Activated CD4-positive, alpha-beta T cell treated with anti-CD3 and anti-CD28 coated beads, Interleukin-10, Interleukin-2, amounts not matched to agents 100 ng/mL and 50 ng/mL, durations not matched to agents 16 hours and 8 hours (primary cell): ENCODE data around the gene MINPP1.
"Not testable (repeated sequence)": the region's sequence is repeated elsewhere in the genome, so short reads cannot be mapped to it uniquely, and the experiment has no call there.

ENCODE experiments used
- DNase-seq: peaks from one replicate; pipeline ENCODE4 v3.0.0-alpha.2; 2020

Gene MINPP1

DNA sequence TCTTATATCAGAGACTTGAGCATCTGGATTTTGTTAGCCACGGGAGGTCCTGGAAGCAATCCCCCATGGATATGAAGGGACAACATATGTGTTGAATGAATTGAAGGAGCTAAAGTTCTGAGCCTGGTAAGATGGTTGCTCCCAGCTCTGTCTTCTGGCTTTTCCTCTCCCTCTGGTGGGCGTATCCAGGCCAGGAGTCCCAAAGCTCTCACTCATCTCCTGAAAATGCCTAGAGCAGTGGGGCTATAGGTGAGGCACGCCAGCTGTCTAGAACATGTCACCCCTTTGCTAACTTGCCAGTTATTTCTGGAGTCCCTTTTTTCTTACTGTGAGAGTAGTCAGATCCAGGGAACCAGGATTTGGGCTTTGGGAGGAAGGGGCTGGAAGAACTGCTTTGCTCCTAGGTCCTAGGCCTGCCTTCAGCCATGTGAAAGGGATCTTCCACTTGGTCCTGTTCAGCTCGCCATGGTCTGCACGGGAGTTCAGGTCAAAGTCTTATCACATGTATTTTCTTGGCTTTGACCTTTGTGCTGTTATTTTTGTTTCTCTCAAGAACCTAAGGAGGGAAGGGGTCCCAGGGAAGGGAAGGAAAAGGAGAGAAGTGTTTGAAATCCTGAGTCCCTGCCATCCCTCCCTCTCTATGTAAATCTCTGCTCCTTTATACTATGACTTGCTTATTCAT lies 73.6 kb downstream of the MINPP1 start:
- no peak for DNase-seq

DNA sequence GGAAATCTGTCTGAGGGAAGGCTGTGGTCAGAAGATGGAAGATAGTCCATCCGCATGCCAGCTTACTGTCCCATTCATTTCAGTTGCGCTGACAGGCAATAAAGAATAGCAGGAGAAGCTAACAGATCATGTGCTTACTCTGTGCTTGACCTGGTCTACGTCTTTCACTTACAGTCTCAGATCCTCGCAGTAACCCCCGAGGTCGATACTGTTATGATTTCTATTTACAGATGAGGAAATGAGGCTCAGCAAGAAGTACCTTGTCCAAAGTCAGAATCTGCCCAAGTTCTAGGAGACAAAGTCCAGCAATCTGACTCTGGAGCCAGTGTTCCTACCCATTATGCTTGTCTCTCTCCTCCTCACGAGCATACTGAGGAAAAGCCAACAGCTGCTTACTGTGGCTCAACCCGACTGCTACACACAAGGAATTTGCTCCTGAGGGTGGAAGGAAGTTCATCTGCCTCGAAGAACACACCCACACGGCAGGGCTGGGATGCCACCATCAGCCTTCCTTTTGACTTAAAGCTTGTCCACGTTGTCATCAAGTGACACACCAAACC lies 74.2 kb downstream of the MINPP1 start:
- DNase-seq, result no peak

DNA sequence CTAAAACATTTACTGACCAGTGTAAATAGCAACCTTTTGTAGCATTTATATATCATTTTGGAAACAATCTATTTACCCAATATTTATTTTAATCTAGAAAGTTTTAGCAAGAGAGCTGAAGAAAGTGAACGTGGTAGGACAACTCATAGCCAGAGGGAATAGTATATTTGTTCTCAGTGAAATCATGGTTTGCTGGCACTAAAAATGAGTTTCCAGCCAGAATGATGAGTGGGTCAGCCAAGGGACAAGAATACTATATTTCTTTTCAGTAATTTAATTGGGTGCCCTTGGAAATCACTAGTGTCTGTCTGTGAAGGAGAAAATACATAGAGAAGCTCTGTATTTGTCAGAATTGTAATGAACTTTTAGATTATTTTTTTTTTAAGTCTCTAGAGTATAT lies 74.9 kb downstream of the MINPP1 start:
- DNase-seq, result no peak

DNA sequence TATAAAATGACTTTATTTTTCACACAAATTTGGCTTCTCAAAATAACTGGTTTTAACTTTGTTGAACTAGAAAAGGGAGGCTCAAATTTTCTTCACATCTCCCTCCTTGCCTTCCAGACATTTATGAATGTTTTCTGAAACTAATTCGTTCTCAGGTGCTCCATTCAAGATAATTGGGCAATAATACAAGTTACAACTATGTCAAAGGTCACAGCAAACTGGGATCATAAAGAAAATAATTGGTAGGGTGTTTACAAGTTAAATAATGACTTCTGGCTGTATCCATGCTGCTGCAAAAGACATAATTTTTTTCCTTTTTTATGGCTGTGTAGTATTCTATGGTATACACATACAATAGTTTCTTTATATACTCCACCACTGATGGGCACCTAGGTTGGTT lies 75.3 kb downstream of the MINPP1 start:
- DNase-seq, result no peak

DNA sequence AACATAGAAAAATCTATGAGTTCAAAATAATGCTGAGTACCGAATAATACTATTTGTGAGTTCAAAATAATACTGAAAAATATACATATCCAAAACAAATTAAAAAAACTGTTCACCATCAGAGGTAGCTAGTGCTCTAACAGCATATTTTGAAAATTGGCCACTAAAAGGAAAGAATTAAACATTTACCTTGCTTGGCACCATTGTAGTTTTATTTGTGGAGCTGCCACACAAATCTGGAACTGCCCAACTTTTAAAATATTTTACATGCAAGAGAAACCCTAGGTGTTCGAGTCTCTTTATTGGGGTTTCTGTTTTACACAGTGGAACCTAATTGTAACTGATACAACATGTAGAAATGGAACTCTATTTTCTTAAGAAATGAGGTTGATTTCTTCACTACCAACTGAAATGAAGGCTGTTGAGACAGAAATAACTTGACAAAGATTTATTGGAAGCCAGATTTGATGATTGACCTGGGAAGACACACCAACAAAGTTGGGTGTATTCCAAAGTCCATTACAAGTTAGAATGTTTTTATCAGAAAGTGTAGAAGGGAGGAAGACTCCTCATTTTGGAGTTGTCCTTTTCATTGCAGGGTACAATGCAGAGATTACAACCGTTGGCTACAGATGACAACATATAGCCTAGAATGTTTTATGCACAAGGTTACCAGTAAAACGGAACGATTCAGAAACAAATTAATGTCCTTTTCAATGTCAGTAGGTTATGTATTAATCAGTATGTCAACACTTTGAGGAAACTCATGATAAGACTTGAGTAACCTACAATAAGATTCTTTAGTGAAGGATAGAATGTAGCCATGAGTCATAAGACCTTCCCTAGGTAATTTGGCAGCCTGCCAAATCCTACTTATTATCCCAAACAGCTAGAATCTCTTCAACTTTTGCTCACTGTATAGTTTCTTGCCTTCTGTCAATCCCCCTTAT lies 81.1 kb downstream of the MINPP1 start:
- DNase-seq, result no peak

DNA sequence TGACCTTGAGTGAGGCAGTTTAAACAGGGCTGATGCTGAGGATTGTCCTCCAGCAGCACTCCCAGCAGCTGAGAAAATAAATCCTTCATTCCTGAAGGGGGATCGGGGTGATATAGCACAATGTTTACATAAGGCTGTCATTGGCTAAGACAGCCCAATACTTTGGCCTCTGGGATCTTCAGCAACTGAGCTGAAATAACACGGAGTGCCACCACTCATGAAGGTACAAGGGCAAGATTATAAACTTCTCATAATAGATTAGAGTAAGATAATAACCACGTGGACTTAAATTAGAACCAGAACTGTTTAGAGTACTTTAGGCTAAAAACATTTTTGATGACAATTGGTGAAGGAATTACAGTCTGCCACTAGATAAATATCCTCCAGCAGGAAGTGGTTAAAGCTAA lies 85.0 kb downstream of the MINPP1 start:
- DNase-seq, result no peak

DNA sequence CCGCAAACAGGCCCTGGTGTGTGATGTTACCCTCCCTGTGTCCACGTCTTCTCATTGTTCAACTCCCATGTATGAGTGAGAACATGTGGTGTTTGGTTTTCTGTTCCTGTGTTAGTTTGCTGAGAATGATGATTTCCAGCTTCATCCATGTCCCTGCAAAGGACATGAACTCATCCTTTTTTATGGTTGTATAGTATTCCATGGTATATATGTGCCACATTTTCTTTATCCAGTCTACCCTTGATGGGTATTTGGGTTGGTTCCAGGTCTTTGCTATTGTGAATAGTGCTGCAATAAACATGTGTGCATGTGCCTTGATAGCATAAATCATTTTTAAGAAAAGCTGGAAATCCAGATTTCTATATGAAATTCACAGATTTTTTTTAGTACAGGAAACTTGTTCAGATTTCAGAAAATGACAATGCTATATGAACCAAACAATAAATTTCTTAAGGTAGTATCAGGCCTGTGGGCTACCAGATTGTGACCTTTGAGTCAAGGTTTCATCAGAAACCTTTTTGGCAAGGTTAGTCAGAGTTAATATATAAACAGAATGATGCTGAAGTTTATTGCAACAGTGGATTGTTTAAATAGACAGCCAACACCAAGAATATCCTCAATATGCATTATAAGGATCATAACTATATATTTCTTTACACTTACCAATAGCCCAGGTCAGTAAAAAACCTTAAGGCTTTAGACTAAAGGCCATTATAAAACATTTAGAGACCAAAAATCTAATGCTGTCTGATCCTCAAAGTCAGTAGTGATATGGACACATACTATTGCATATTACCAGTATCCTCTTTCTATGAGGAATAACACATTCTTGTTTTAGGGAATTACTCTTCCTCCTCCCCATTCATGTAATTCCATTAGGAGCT lies 86.3 kb downstream of the MINPP1 start:
- no peak for DNase-seq

DNA sequence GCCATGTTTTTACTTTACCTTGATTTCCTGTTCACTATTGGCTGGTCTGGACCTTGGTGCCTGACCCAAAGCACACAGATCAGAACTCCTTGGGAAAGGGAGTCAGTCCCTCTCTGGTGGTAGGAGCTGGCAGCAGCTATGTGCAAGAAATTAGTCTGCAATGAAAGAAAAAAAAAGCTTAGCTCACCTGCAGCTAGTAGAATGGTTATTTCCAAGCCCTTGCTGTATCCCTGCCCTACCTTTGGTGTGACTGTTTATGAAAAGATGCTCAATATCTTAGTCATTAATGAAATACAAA lies 86.8 kb downstream of the MINPP1 start:
- DNase-seq, result no peak

DNA sequence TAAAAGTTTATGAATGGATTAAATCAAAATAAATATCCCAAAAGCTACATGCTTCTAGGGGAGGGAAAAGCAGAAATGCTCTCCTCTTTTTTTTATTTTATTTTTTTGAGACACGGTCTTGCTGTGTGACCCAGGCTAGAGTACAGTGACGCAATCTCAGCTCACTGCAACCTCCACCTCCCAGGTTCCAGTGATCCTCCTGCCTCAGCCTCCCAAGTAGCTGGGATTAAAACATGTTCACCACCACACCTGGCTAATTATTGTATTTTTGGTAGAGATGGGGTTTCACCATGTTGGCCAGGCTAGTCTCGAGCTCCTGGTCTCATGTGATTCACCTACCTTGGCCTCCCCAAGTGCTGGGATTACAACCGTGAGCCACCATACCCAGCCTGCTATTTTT lies 88.2 kb downstream of the MINPP1 start:
- not testable (repeated sequence) for DNase-seq

DNA sequence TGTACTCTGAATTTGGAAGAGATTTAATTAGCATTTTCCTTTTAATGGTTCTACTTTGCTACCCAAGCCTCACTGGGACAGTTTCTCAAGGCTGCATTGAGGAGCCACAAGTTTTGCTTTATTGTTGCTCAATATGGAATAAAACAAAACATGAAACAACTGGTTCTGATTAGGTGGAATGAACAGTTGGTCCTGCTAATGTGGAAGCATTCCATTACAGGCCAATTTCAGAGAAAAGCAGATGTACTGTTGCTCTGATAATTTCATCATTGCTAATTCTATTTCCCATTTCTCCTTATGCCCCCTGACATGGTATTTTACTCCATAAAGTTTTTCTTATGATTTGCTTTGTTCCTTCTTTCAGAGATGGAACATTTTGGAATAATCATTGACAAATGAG lies 89.0 kb downstream of the MINPP1 start:
- no peak for DNase-seq

DNA sequence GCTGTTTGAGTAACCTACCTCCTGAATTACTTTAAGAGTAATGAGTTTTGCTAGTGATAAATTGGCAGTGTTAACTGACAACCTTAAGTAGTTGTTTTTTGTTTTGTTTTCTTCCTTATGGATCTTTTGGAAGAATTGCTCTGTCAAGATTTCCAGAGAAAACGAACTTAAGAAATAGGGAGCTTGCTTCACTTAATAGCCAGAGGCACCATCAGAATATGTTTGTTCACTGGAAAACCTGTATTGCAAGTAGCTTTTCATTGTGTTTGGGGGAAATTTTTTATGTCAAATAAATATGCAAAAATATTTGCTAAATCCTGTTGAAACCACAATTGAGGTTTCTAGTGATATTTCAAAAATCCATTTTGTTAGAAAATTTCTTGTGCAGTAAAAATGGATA lies 89.5 kb downstream of the MINPP1 start:
- DNase-seq, result no peak

DNA sequence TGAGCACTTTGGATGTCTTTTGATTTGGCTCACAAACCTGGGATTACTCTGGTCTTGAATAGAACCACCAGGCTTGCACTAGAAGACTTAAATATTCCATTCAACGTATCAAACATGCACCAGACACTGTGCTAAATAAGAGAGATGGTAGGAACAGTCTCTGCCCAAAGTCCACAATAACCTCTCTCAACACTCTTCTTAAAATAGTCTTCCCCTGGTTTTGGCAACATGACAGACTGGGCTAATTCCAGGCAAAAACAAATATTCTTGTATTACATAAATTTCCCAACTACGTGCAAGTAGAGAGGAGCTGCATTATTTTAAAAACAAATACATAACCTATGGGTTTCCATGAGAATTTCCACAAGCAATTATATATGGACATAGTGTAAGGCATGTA lies 90.2 kb downstream of the MINPP1 start:
- DNase-seq, result no peak

DNA sequence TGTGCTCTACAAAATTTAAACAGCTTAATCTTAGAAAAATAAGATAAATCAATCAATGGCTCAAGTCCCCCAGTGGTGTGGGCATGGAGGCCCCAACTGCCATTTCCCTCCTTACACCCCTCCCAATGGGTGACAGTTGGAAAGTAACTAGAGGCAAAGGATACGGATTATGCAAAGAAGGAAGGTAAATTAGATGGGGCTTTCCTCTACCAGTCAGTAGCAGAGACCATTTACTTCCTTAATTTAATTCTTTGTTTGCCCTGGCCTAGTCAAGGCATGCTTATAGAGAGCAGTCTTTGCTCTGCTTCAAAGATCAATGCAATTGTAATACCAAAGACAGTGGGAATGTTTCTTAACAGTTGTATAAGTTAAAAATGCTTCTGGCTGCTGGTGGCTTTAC lies 91.7 kb downstream of the MINPP1 start:
- DNase-seq, result no peak

DNA sequence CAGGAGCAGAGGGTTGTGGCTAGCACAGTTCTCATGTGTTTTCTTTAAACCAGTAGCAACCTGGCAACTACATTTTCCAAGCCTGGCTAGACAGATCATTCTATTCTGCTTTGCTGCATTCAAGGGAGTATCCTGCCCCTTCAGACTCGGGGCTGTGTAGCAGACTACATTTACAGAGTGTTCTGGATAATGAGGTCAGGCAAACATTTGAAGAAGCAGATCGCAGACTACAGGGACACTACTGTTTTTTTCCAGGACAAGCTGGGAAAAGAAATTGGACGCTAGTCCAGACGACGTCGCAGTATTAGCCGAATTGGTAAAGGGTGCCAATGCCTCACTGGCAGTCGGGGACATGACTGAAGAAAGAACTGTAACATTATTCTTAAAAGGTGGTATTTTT lies 94.0 kb downstream of the MINPP1 start:
- no peak for DNase-seq

DNA sequence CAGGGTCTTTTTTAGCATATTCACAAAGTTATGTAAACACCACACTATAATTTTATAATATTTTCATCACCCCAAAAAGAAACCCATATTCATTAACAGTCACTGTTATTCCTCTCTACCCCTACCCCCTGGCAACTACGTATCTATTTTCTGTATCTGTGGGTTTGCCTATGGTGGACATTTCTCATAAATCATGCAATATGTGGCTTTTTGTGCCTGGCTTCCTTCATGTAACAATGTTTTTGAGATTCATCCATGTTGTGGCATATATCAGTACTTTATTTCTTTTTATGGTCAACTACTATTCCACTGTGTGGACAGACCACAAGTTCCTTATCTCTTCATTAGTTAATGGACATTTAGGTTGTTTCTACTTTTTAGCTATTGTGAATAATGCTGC lies 95.9 kb downstream of the MINPP1 start:
- no peak for DNase-seq
